AG08396 (cell line): ENCODE data around the gene SHD.
"Not testable (repeated sequence)": the region's sequence is repeated elsewhere in the genome, so short reads cannot be mapped to it uniquely, and the experiment has no call there.

Experiments
- DNase-seq: peaks from one replicate; pipeline ENCODE4 v3.0.0; 2012; ENCODE audit warnings: low spot score, mixed read lengths

Gene SHD

DNA sequence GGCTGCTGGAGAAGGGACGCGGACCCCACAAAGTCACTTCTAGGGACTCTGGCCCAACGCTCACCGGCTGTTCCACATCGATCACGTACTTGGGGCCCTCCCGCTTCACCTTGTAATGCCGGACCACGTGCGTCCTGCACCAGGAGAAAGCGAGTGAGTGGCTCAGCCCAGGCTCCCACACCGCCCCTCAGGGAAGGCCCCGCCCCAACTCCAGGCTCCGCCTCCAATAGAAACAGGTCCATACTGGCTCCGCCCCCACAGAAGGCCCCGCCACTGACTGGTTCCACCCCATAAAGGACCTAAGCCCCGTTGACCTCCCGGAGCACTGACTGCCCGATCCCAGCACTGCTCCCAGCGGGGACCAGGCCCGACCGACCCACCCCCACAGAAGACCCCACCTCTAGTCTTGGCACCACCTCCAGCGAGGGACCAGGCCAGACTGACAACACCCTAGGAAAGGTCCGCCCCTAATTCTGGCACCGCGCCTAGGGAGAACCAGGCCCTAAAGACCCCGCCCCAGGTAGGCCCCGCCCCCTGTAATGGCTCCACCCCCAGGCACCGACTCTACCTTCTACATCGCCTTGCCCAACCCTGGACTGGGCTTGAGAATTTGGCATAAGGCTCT, 48.3 kb downstream of the SHD start:
- DNase-seq, result peak; percentile 69

GRCh38 chr19:4327877-4328242, 48.8 kb downstream of the SHD start:
- DNase-seq, result no peak

- DNase-seq, result peak; percentile 98
Measured at GRCh38 chr19:4328243-4328990, 49.4 kb downstream of the SHD start.

DNA sequence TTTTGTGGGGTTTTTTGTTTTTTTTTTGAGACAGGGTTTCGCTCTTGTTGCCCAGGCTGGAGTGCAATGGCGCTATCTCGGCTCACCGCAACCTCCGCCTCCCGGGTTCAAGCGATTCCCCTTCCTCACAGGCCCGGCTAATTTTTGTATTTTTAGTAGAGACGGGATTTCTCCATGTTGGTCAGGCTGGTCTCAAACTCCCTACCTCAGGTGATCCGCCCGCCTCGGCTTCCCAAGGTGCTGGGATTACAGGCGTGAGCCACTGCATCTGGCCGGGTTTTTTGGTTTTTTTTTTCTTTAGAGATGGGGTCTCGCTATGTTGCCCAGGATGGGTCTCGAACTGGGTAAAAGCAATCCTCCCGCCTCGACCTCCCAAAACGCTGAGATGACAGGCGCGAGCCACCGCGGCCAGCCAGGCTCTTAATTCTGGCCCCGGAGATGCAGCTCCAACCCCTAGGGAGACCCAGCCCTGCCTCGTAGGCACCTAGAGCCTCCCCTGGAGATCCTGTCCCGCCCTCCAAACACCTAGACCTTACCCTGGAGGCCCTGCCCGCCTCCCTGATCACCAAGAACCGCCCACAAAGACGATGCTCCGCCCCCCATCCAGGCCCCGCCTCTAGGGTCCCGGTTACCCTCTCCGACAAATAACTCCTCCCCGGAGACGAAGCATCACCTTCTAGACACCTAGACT, 50.1 kb downstream of the SHD start:
- not testable (repeated sequence) for DNase-seq

DNA sequence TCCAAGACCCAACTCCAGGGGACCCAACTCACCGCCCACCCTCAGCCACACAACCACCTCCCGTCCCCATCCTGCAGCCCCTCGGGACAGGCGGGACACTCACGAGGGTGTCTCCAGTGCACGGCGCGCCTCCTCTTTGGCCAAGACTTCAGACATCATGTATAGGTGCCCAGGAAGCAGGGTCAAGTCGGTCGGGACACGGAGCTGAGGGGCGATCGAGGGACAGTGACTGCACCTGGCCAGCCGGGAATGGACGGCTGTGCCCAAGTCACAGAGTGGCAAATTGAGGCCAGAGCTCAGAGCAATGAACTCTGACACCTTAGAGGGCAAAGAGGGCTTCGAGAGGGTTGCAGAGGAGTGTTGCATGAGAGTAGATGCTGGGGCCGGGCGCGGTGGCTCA, 50.8 kb downstream of the SHD start:
- DNase-seq, result no peak

DNA sequence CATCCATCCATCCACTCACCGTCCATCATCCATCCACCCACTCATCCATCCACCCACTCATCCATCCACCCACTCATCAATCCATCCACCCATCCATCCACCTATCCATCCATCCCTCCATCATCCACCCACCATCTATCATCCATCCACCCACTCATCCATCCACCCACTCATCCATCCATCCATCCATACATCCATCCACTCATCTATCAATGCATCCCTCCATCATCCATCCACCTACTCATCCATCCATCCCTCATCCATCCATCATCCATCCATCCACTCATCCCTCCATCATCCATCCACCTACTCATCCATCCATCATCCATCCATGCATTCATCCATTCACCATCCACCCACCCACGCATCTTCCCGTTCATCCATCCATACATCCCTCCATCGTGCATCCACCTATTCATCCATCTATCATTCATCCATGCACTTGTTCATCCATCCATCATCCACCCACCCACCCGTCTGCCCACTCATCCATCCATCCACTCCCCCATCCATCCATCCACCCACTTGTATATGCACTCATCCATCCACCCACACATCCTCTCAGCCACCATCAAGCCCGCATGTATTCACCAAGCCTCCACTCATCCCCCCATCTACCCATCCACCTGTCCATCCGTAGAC, 56.0 kb downstream of the SHD start:
- no peak for DNase-seq

DNA sequence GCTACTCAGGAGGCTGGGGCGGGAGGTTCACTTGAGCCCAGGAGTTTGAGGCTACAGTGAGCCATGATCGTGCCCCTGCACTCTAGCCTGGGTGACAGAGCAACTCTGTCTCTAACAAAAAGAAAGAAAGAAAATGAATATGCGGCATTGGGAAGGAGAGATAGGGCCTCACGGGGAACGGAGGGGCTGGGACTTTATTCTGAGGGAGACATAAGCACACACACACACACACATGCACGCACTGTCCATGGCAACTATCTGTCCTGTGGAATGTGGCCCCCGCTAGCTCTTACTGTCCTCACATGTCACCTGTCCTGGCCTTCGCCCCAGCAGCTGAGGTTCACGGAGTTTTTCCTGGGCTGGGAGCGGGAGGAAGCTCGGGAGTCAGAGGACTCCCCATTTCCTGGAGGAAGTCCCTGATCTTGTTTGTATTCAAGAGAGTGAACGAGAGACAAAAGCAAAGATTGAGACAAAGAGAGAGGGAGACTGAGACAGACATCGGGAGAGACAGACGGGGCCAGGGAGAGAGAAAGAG, 58.9 kb downstream of the SHD start:
- DNase-seq, result peak; percentile 7

GRCh38 chr19:4338441-4339355, 59.6 kb downstream of the SHD start, which contains the start of gene STAP2:
Gene STAP2 (minus strand): TSS chr19:4338827. CDS start chr19:4338753, 74 bp downstream.
- peak; percentile 8 for DNase-seq
